Keratinocyte (primary cell): Measurements from ENCODE around the gene SERPINH1. TPM values are rescaled to one million over a fixed set of nuclear protein-coding genes. Genes with fewer than 3 reads are reported as not detected.

ENCODE experiments used
- DNase-seq: peaks from one replicate; pipeline ENCODE4 v3.0.0-alpha.2; 2011; ENCODE audit warnings: low read depth, missing footprints, low spot score
- FAIRE-seq: peaks from 2 replicates; lab custom pipeline; 2011; peaks lifted over from hg19 to GRCh38; lab: Jason Lieb, UNC
- H2AFZ ChIP-seq: 2 replicates; pipeline ENCODE4 v1.6.0; 2012; ENCODE audit warnings: low read length, control low read depth, inconsistent platforms; ENCODE audit not compliant: control insufficient read depth
- H3K27ac ChIP-seq: 2 replicates; pipeline ENCODE4 v1.5.1; 2011; ENCODE audit warnings: low read length; ENCODE audit not compliant: control insufficient read depth, insufficient read depth
- H3K27me3 ChIP-seq: 3 replicates; pipeline ENCODE4 v1.6.0; 2011; ENCODE audit warnings: low read length; ENCODE audit not compliant: control insufficient read depth, insufficient read depth; ENCODE audit errors: extremely low read depth
- H3K36me3 ChIP-seq, 2 experiments: 2 replicates in 1 of 2; 3 replicates in 1 of 2; pipeline ENCODE4 v1.5.1; 2011; ENCODE audit warnings: low read length in 2 of 2, mild to moderate bottlenecking in 1 of 2; ENCODE audit not compliant: control insufficient read depth in 2 of 2, insufficient read depth in 2 of 2; ENCODE audit errors: extremely low read depth in 1 of 2
- H3K4me1 ChIP-seq: 3 replicates; pipeline ENCODE4 v1.5.1; 2011; ENCODE audit warnings: low read length; ENCODE audit not compliant: control insufficient read depth, insufficient read depth; ENCODE audit errors: extremely low read depth
- H3K4me2 ChIP-seq: 3 replicates; pipeline ENCODE4 v1.6.0; 2011; ENCODE audit warnings: low read depth, low read length; ENCODE audit not compliant: control insufficient read depth, insufficient read depth; ENCODE audit errors: extremely low read depth
- H3K4me3 ChIP-seq, 3 experiments: fragments of 200-600 bp in 1 of 3; sonication (generic) in 1 of 3; 2 replicates in 2 of 3; 3 replicates in 1 of 3; pipeline ENCODE4 v1.5.1; 2011 to 2016; ENCODE audit warnings: low read length in 3 of 3, mild to moderate bottlenecking in 3 of 3, control low read depth in 2 of 3, inconsistent platforms in 1 of 3, low read depth in 1 of 3, mixed read lengths in 1 of 3, mixed run types in 1 of 3, moderate library complexity in 1 of 3; ENCODE audit not compliant: control insufficient read depth in 2 of 3, insufficient read depth in 2 of 3; ENCODE audit errors: extremely low read depth in 1 of 3
- H3K79me2 ChIP-seq: 2 replicates; pipeline ENCODE4 v1.6.0; 2012; ENCODE audit warnings: low read length; ENCODE audit not compliant: control insufficient read depth, insufficient read depth
- H3K9ac ChIP-seq: 3 replicates; pipeline ENCODE4 v1.6.0; 2011; ENCODE audit warnings: low read length; ENCODE audit not compliant: control insufficient read depth, insufficient read depth; ENCODE audit errors: extremely low read depth
- H3K9me1 ChIP-seq: 3 replicates; pipeline ENCODE4 v1.6.0; 2011; ENCODE audit warnings: low read length; ENCODE audit not compliant: control insufficient read depth, insufficient read depth; ENCODE audit errors: extremely low read depth
- H3K9me3 ChIP-seq: 2 replicates; pipeline ENCODE4 v1.5.1; 2012; ENCODE audit warnings: low read depth, low read length; ENCODE audit not compliant: control insufficient read depth
- H4K20me1 ChIP-seq: 3 replicates; pipeline ENCODE4 v1.6.0; 2011; ENCODE audit warnings: low read length; ENCODE audit not compliant: control insufficient read depth, insufficient read depth; ENCODE audit errors: extremely low read depth
- CTCF ChIP-seq, 3 experiments: IDR thresholded peaks in 1 of 3; conservative IDR thresholded peaks in 1 of 3; optimal IDR thresholded peaks in 1 of 3; 2 replicates in 2 of 3; 3 replicates in 1 of 3; pipeline versions ENCODE3 to v1.5.1; 2011; ENCODE audit warnings: low read length in 3 of 3, mild to moderate bottlenecking in 3 of 3, moderate library complexity in 2 of 3, control low read depth in 1 of 3, inconsistent platforms in 1 of 3; ENCODE audit not compliant: insufficient read depth in 2 of 3; ENCODE audit errors: extremely low read depth in 1 of 3
- EZH2 ChIP-seq: IDR thresholded peaks from one replicate; pipeline ENCODE4 v1.6.1; 2012; ENCODE audit warnings: inconsistent platforms, mild to moderate bottlenecking, low read length, moderate library complexity
- dilution Hi-C: fragments of 300-500 bp; cut with MboI; formaldehyde crosslinking; loops from one replicate; pipeline ENCODE4 v1.7.0; 2020; ENCODE audit warnings: low sequenced_read_pairs; ENCODE audit not compliant: extremely low pct_ligation_motif_present
- polyA plus RNA-seq, 5 experiments: library from polyadenylated mRNA; depleted of rRNA in 3 of 5; stranded (reverse) in 3 of 5; stranded (forward) in 1 of 5; unstranded in 1 of 5; fragments of >200 nt; gene quantifications; 1 replicate in 1 of 5; 2 replicates in 3 of 5; 3 replicates in 1 of 5; pipeline versions ENCODE4 v1.2.1 to v1.2.3, GENCODE V29; 2011 to 2012; ENCODE audit warnings: missing spikeins in 2 of 5, low read depth in 1 of 5, low replicate concordance in 1 of 5

The SERPINH1 gene
- polyA plus RNA-seq, 1 donor (not counting 4 experiments of a cell fraction or from before 2014, with no cell fraction given), result 136 TPM

DNA sequence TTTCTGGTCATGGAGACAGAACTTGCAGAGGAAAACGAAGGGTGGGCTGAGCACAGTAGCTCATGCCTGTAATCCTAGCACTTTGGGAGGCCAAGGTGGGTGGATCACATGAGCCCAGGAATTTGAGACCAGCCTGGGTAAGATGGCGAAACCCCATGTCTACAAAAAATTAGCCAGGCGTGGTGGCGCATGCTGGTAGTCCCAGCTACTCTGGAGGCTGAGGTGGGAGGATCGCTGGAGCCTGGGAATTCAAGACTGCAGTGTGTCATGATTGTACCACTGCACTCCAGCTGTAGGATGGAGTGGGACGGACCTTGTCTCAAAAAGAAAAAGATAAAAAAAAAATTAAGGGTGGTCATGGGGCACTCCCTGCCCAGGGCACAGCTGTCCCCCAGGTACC lies 5.9 kb downstream of the SERPINH1 start:
- H4K20me1 ChIP-seq, result peaks cover 25% of the 10 kb centered on the region
- dilution Hi-C loops, result no loop called here

GRCh38 chr11:75568616-75569219 lies 6.7 kb downstream of the SERPINH1 start:
- dilution Hi-C loops, result no loop called here
- Histone ChIP-seq H3K36me3 (peaks cover 61 to 71% of the 10 kb centered on the region in 2 experiments), H3K79me2 (peaks cover 53% of the 10 kb centered on the region), H3K9ac (no peak overlapping the region), H3K4me1 (peaks cover 25% of the 10 kb centered on the region), H3K27me3 (no peaks in the 10 kb centered on the region), H4K20me1 (peaks cover 25% of the 10 kb centered on the region), H3K4me3 (no peak overlapping the region), H3K27ac (no peak overlapping the region), H3K4me2 (no peak overlapping the region), H3K9me3 (no peaks in the 10 kb centered on the region), H2AFZ (no peak overlapping the region), H3K9me1 (peaks cover 4% of the 10 kb centered on the region)
- FAIRE-seq (no peak), DNase-seq (no peak)
- TF ChIP-seq CTCF (optimal IDR thresholded peaks at IDR 0.05 in 1 of 3, IDR thresholded peaks at IDR 0.05 in 1 of 3, conservative IDR thresholded peaks at IDR 0.05 in 1 of 3; ENCODE audit: extremely low read depth in 1 of 3, insufficient read depth in 2 of 3, low read length in 3 of 3), result no peak
- TF ChIP-seq EZH2, result no peak

More for the DNA sequence above, 5.9 kb downstream of the SERPINH1 start:
- Histone ChIP-seq H3K9ac (no peak overlapping the region), H2AFZ (no peak overlapping the region), H3K9me1 (peaks cover 4% of the 10 kb centered on the region), H3K36me3 (peaks cover 54 to 69% of the 10 kb centered on the region in 2 experiments), H3K4me1 (peaks cover 29% of the 10 kb centered on the region), H3K27me3 (no peaks in the 10 kb centered on the region), H3K4me2 (no peak overlapping the region), H3K79me2 (peaks cover 60% of the 10 kb centered on the region), H3K9me3 (no peaks in the 10 kb centered on the region), H3K27ac (no peak overlapping the region), H3K4me3 (no peak overlapping the region)
- no peak for DNase-seq
- no peak for FAIRE-seq
- no peak for TF ChIP-seq EZH2
- TF ChIP-seq CTCF (optimal IDR thresholded peaks at IDR 0.05 in 1 of 3, IDR thresholded peaks at IDR 0.05 in 1 of 3, conservative IDR thresholded peaks at IDR 0.05 in 1 of 3; ENCODE audit: extremely low read depth in 1 of 3, insufficient read depth in 2 of 3, low read length in 3 of 3), result no peak
